WTC11 (cell line): Measurements from ENCODE around the gene MICAL3. TPM values are rescaled to one million over a fixed set of nuclear protein-coding genes. Genes with fewer than 3 reads are reported as not detected.
"Not testable (repeated sequence)": the region's sequence is repeated elsewhere in the genome, so short reads cannot be mapped to it uniquely, and the experiment has no call there.

Experiments used
- ATAC-seq: fragments of 200-7000 bp; cut with Tn5 transposase; 2 replicates; pipeline ENCODE4 v1.10.0; 2021; ENCODE audit warnings: mild to moderate bottlenecking, moderate library complexity
- Bru-seq: library from RNA; stranded (reverse); fragments of 400-500 nt; gene quantifications from one replicate; lab custom pipeline; 2021; lab: Mats Ljungman, UMichigan
- CTCF ChIA-PET: fragments of 300-600 bp; sonication (Branson Sonifier 250); formaldehyde crosslinking; loops from one replicate; lab custom pipeline; 2021; ENCODE audit warnings: antibody characterized with exemption; lab: Charles Lee
- POLR2A ChIA-PET: fragments of 350-600 bp; sonication (Branson Sonifier 250); formaldehyde crosslinking; loops from one replicate; lab custom pipeline; 2021; ENCODE audit warnings: antibody characterized with exemption; lab: Charles Lee
- DNase-seq: peaks from one replicate; pipeline ENCODE4 v3.0.0; 2021; ENCODE audit warnings: low spot score
- H3K27ac Mint-ChIP-seq: 2 replicates; pipeline ENCODE4 v1.8.0; 2021; ENCODE audit warnings: mixed read lengths
- H3K27me3 Mint-ChIP-seq: 2 replicates; pipeline ENCODE4 v1.8.0; 2021; ENCODE audit warnings: low read depth, mild to moderate bottlenecking, moderate library complexity, mixed read lengths
- H3K36me3 Mint-ChIP-seq: 2 replicates; pipeline ENCODE4 v1.8.0; 2021; ENCODE audit warnings: mixed read lengths
- H3K4me1 Mint-ChIP-seq: 2 replicates; pipeline ENCODE4 v1.8.0; 2022; ENCODE audit warnings: mixed read lengths
- H3K4me3 Mint-ChIP-seq: 2 replicates; pipeline ENCODE4 v1.8.0; 2021; ENCODE audit warnings: mild to moderate bottlenecking, moderate library complexity, mixed read lengths
- H3K9me3 Mint-ChIP-seq: 2 replicates; pipeline ENCODE4 v1.8.0; 2021; ENCODE audit warnings: mixed read lengths
- ATF1 ChIP-seq: sonication (generic); formaldehyde crosslinking; IDR thresholded peaks from 2 replicates; pipeline ENCODE4 v1.8.1; 2023; ENCODE audit warnings: mild to moderate bottlenecking, moderate library complexity, missing genetic modification reagents
- ATF2 ChIP-seq: sonication (generic); formaldehyde crosslinking; IDR thresholded peaks from 2 replicates; pipeline ENCODE4 v1.8.1; 2022; ENCODE audit warnings: low read depth, missing genetic modification reagents, borderline replicate concordance
- ATF3 ChIP-seq: sonication (generic); formaldehyde crosslinking; conservative IDR thresholded peaks from 2 replicates; pipeline ENCODE4 v1.8.1; 2022; ENCODE audit warnings: mild to moderate bottlenecking, missing genetic modification reagents
- EMX1 ChIP-seq: fragments of 250-450 bp; sonication (Bioruptor Pico); IDR thresholded peaks from 2 replicates; pipeline ENCODE4 v1.8.0; 2021; ENCODE audit warnings: mild to moderate bottlenecking
- ERG ChIP-seq: fragments of 250-450 bp; sonication (Bioruptor Pico); IDR thresholded peaks from 2 replicates; pipeline ENCODE4 v1.8.0; 2021; ENCODE audit warnings: mild to moderate bottlenecking
- ESRRA ChIP-seq: sonication (generic); formaldehyde crosslinking; IDR thresholded peaks from 2 replicates; pipeline ENCODE4 v1.8.1; 2022; ENCODE audit warnings: mild to moderate bottlenecking, missing genetic modification reagents, borderline replicate concordance
- FOXP1 ChIP-seq: sonication (generic); formaldehyde crosslinking; IDR thresholded peaks from 2 replicates; pipeline ENCODE4 v1.8.0; 2022; ENCODE audit warnings: missing genetic modification reagents, mild to moderate bottlenecking, moderate library complexity, borderline replicate concordance
- FOXP4 ChIP-seq: sonication (generic); formaldehyde crosslinking; IDR thresholded peaks from 2 replicates; pipeline ENCODE4 v1.8.0; 2022; ENCODE audit warnings: mild to moderate bottlenecking, missing genetic modification reagents
- GABPB1 ChIP-seq: sonication (generic); formaldehyde crosslinking; IDR thresholded peaks from 2 replicates; pipeline ENCODE4 v1.8.1; 2023; ENCODE audit warnings: mild to moderate bottlenecking, missing genetic modification reagents
- JAZF1 ChIP-seq: fragments of 250-450 bp; sonication (Bioruptor Pico); IDR thresholded peaks from 2 replicates; pipeline ENCODE4 v1.9.0; 2021; ENCODE audit warnings: moderate library complexity, mild to moderate bottlenecking, inconsistent platforms
- JUN ChIP-seq: sonication (generic); formaldehyde crosslinking; IDR thresholded peaks from 2 replicates; pipeline ENCODE4 v1.8.0; 2023; ENCODE audit warnings: mild to moderate bottlenecking, missing genetic modification reagents
- KAT7 ChIP-seq: sonication (generic); formaldehyde crosslinking; IDR thresholded peaks from 2 replicates; pipeline ENCODE4 v1.8.1; 2023; ENCODE audit warnings: missing genetic modification reagents, mild to moderate bottlenecking, borderline replicate concordance
- PRRX2 ChIP-seq: fragments of 250-450 bp; sonication (Bioruptor Pico); IDR thresholded peaks from 2 replicates; pipeline ENCODE4 v1.8.0; 2021; ENCODE audit warnings: mild to moderate bottlenecking
- RELA ChIP-seq: sonication (generic); formaldehyde crosslinking; IDR thresholded peaks from 2 replicates; pipeline ENCODE4 v1.8.1; 2022; ENCODE audit warnings: missing genetic modification reagents, mild to moderate bottlenecking, borderline replicate concordance
- RORB ChIP-seq: fragments of 250-450 bp; sonication (Bioruptor Pico); IDR thresholded peaks from 2 replicates; pipeline ENCODE4 v1.9.0; 2021; ENCODE audit warnings: mild to moderate bottlenecking
- TEAD1 ChIP-seq: sonication (generic); formaldehyde crosslinking; IDR thresholded peaks from 2 replicates; pipeline ENCODE4 v1.8.0; 2022; ENCODE audit warnings: mild to moderate bottlenecking, missing genetic modification reagents
- ZNF423 ChIP-seq: fragments of 250-450 bp; sonication (Bioruptor Pico); IDR thresholded peaks from 2 replicates; pipeline ENCODE4 v2.1.2; 2022; ENCODE audit warnings: mild to moderate bottlenecking, moderate library complexity
- ZNF512 ChIP-seq: sonication (generic); formaldehyde crosslinking; IDR thresholded peaks from 2 replicates; pipeline ENCODE4 v1.8.1; 2022; ENCODE audit warnings: missing genetic modification reagents, borderline replicate concordance
- long read RNA-seq, 3 experiments: library from RNA in 1 of 3; library from capped mRNA in 1 of 3; library from polyadenylated mRNA in 1 of 3; unstranded in 2 of 3; stranded (forward) in 1 of 3; transcript quantifications; one replicate each; pipeline ENCODE4 v2.0.0, GENCODE V29; 2021
- total RNA-seq: library from RNA; stranded (reverse); gene quantifications from 3 replicates; pipeline ENCODE4 v1.2.3, GENCODE V29; 2021

Gene MICAL3
- 35.6 to 41.2 TPM (median 38.8 TPM) in 3 replicates for total RNA-seq
- Bru-seq, nascent RNA = percentile 61 among the genes with signal in this experiment
- long read RNA-seq, experiment 1, partial matches to known transcripts = 4 of 38 reads
- long read RNA-seq, experiment 1, other reads (novel, unspliced or antisense) = 29 of 38 reads
- long read RNA-seq, experiment 2, partial matches to known transcripts = 1 of 18 reads
- long read RNA-seq, experiment 2, other reads (novel, unspliced or antisense) = 16 of 18 reads
- long read RNA-seq, experiment 3, partial matches to known transcripts = 0 of 1 reads
- long read RNA-seq, experiment 3, other reads (novel, unspliced or antisense) = 1 of 1 reads

GRCh38 chr22:18024276-18024939 lies at the start of gene MICAL3:
Gene MICAL3, minus strand, starts transcription at chr22:18024561. Its CDS starts 117,749 bp downstream, at chr22:17906812.
- H3K36me3 Mint-ChIP-seq = no peaks in the 10 kb centered on the region
- no peaks in the 10 kb centered on the region for H3K9me3 Mint-ChIP-seq
- POLR2A ChIA-PET = interaction anchor here (1.5 kb wide), 1 partner anchor 24 kb away, joined by 3 read pairs; no protein-coding TSS in a partner anchor
- H3K27me3 Mint-ChIP-seq = peaks cover 73% of the 10 kb centered on the region
- H3K4me1 Mint-ChIP-seq = peaks cover 16% of the 10 kb centered on the region
- H3K4me3 Mint-ChIP-seq = peak within 1 kb of the TSS; percentile 91
- TF ChIP-seq PRRX2 (CRISPR knock-in tag) = no peak
- peak; percentile 40 for TF ChIP-seq ZNF423 (CRISPR knock-in tag)
- ATAC-seq = peak; percentile 55
- DNase-seq = peak; percentile 38
- CTCF ChIA-PET = interaction anchor here (0.7 to 2.5 kb wide), 8 partner anchors 19 to 244 kb away, joined by 3 to 13 read pairs (median 6); no protein-coding TSS in a partner anchor
- no peak within 1 kb of the TSS for H3K27ac Mint-ChIP-seq

GRCh38 chr22:18073927-18074326 lies 49.6 kb upstream of the MICAL3 start:
- ChIA-PET POLR2A (interaction anchor here (0.7 kb wide), 1 partner anchor 148 kb away, joined by 5 read pairs; no protein-coding TSS in a partner anchor), CTCF (interaction anchor here (0.7 to 5.0 kb wide), 4 partner anchors 19 to 331 kb away, joined by 3 to 77 read pairs (median 4); no protein-coding TSS in a partner anchor)
- H3K4me3 Mint-ChIP-seq, H3K9me3 Mint-ChIP-seq, H3K27ac Mint-ChIP-seq, H3K36me3 Mint-ChIP-seq, H3K27me3 Mint-ChIP-seq, ATAC-seq, DNase-seq: not testable (repeated sequence)
- H3K4me1 Mint-ChIP-seq = peaks cover 13% of the 10 kb centered on the region

- CTCF ChIA-PET = interaction anchor here (1.8 to 5.0 kb wide), 3 partner anchors 244 to 330 kb away, joined by 4 to 77 read pairs (median 5); no protein-coding TSS in a partner anchor
- no peak for TF ChIP-seq ZNF512
- no peak for TF ChIP-seq EMX1 (CRISPR knock-in tag)
- no peak for TF ChIP-seq ZNF423 (CRISPR knock-in tag)
- no peak for TF ChIP-seq KAT7 (CRISPR knock-in tag)
- TF ChIP-seq FOXP4 (CRISPR knock-in tag) = no peak
- TF ChIP-seq ATF2 = no peak
- TF ChIP-seq FOXP1 (CRISPR knock-in tag) = no peak
- TF ChIP-seq JUN = no peak
- no peak for TF ChIP-seq TEAD1 (CRISPR knock-in tag)
- no peak for TF ChIP-seq ERG (CRISPR knock-in tag)
- no peak for TF ChIP-seq ESRRA
- TF ChIP-seq RORB (CRISPR knock-in tag) = no peak
- TF ChIP-seq RELA (CRISPR knock-in tag) = no peak
- no peak for TF ChIP-seq JAZF1
- TF ChIP-seq ATF1 (CRISPR knock-in tag) = no peak
- TF ChIP-seq ATF3 (CRISPR knock-in tag) = no peak
- TF ChIP-seq GABPB1 = no peak
Observed at GRCh38 chr22:18073467-18073866, 49.1 kb upstream of the MICAL3 start.

More at GRCh38 chr22:18073467-18073866, 49.1 kb upstream of the MICAL3 start:
- H3K9me3 Mint-ChIP-seq = no peaks in the 10 kb centered on the region
- no peak overlapping the region; the same call in 1 of the 2 replicates for H3K27ac Mint-ChIP-seq
- no peak for ATAC-seq
- no peaks in the 10 kb centered on the region for H3K27me3 Mint-ChIP-seq
- peaks cover 9% of the 10 kb centered on the region for H3K4me1 Mint-ChIP-seq
- POLR2A ChIA-PET = no interaction called here
- H3K36me3 Mint-ChIP-seq = no peaks in the 10 kb centered on the region; the same call in 1 of the 2 replicates
- H3K4me3 Mint-ChIP-seq = no peak overlapping the region
- DNase-seq = no peak
